Omental fat pad (tissue), 4 donors: ENCODE results near the gene KDELR1. TPM values are rescaled to one million over a fixed set of nuclear protein-coding genes. Genes with fewer than 3 reads are reported as not detected.

ENCODE experiments used
- ATAC-seq: fragments of 150-250 bp; one replicate; pipeline ENCODE4 v1.9.1; 2016; ENCODE audit warnings: mild to moderate bottlenecking, moderate library complexity; ENCODE audit not compliant: low FRiP score
- DNase-seq: peaks from one replicate; pipeline ENCODE4 v3.0.0-alpha.2; 2019; ENCODE audit warnings: low spot score
- total RNA-seq, 4 donors: library from RNA; depleted of rRNA; stranded (reverse); fragments of >200 nt; gene quantifications; one replicate each; pipeline ENCODE4 v1.1.0, GENCODE V29; 2016
- TF ChIP-seq, protein P1 (sequence below), 3 donors: fragments of 450-650 bp; IDR thresholded peaks; one replicate each; pipeline ENCODE4 v1.5.1; 2016 to 2017; ENCODE audit warnings: antibody characterized with exemption in 3 of 3, mild to moderate bottlenecking in 3 of 3, moderate library complexity in 2 of 3

Gene KDELR1
- total RNA-seq, 4 donors from 2014 or later: 72.2 to 102 (median 75.3) TPM

GRCh38 chr19:48338253-48338755 is 53.0 kb downstream of the KDELR1 start:
- no peak for DNase-seq
- ATAC-seq: no peak
- TF ChIP-seq, protein P1, sequence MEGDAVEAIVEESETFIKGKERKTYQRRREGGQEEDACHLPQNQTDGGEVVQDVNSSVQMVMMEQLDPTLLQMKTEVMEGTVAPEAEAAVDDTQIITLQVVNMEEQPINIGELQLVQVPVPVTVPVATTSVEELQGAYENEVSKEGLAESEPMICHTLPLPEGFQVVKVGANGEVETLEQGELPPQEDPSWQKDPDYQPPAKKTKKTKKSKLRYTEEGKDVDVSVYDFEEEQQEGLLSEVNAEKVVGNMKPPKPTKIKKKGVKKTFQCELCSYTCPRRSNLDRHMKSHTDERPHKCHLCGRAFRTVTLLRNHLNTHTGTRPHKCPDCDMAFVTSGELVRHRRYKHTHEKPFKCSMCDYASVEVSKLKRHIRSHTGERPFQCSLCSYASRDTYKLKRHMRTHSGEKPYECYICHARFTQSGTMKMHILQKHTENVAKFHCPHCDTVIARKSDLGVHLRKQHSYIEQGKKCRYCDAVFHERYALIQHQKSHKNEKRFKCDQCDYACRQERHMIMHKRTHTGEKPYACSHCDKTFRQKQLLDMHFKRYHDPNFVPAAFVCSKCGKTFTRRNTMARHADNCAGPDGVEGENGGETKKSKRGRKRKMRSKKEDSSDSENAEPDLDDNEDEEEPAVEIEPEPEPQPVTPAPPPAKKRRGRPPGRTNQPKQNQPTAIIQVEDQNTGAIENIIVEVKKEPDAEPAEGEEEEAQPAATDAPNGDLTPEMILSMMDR (IDR thresholded peaks at IDR 0.05): no peak

GRCh38 chr19:48333467-48334384 is 57.6 kb downstream of the KDELR1 start:
- DNase-seq (peak; percentile 71), ATAC-seq (peak; percentile 91)
- TF ChIP-seq, protein P1 (IDR thresholded peaks at IDR 0.05): peak in 2 of 3 donors; percentile 39 to 62

DNA sequence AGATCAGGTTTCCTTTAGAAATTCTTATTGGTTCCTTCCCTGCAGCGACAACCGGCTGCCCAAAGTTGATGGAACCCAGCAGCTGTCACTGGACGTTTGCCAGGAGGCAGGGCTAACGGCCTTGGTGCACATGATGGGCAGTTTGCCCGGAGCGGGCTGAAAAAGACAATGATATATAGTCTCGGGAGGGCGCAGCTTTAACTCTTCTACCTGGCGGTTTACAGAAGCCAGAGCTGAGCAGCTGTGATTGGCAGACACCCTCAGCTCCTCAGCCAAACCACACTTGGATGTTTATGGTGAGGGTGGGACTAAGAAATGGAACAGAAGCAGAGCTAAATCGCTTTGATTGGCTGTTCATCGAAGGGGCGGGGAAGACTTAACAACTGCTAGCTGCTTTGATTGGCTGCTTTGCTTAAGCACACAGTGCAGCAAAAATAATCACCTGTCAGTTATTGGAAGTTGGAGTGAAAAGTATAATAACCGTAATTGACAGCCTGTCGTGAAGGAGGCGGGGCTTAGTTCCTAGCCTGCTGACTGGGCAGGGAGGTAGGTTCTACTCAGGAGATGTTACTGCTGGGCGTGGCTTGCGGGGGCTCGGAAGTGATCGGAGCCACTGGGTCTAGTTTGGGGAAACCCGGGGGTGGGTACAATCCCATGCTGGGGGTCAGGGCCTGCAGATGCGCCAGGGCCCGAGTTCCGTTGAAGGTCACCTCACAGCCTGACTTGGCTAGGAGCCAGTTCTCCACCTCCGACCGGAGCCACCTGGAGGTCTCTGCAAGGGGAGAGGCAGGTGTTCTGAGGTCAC is 58.5 kb downstream of the KDELR1 start:
- TF ChIP-seq, protein P1 (IDR thresholded peaks at IDR 0.05): no peak
- ATAC-seq (peak; percentile 79), DNase-seq (peak; percentile 83)

Other genes with a start within 250 kb of the KDELR1 start
- 10 to 100 TPM in 1 of 4 donors, 1 to 10 TPM in 3; 6.1 to 10.9 (median 7.3) TPM for gene LIG1, start 221.2 kb downstream of the KDELR1 start, total RNA-seq
- 1 to 10 TPM; 1.5 to 3.3 (median 2.0) TPM for gene ZSWIM9, start 220.9 kb downstream of the KDELR1 start, total RNA-seq
- gene CARD8, start 135.6 kb downstream of the KDELR1 start, total RNA-seq: 100 to 1,000 TPM in 1 of 4 donors, 10 to 100 TPM in 3; 28.3 to 144 (median 46.6) TPM
- under 1 TPM in 1 of 4 donors, not detected in 3; 0.47 TPM for gene ZNF114, start 121.5 kb downstream of the KDELR1 start, total RNA-seq
- 100 to 1,000 TPM in 1 of 4 donors, 10 to 100 TPM in 3; 48.6 to 173 (median 58.9) TPM for gene EMP3, start 66.0 kb downstream of the KDELR1 start, total RNA-seq
- 10 to 100 TPM in 1 of 4 donors, 1 to 10 TPM in 3; 2.0 to 11.5 (median 5.1) TPM for gene TMEM143, start 27.6 kb downstream of the KDELR1 start, total RNA-seq
- not detected for gene SYNGR4, start 27.2 kb downstream of the KDELR1 start, total RNA-seq
- under 1 TPM; 0.12 to 0.63 (median 0.33) TPM for gene GRIN2D, start 2.1 kb upstream of the KDELR1 start, total RNA-seq
- 10 to 100 TPM; 19.5 to 90.5 (median 31.5) TPM for gene GRWD1, start 54.4 kb upstream of the KDELR1 start, total RNA-seq
- 1 to 10 TPM in 2 of 4 donors, under 1 TPM in 2; 0.56 to 2.2 (median 1.1) TPM for gene KCNJ14, start 64.0 kb upstream of the KDELR1 start, total RNA-seq
- 10 to 100 TPM; 19.2 to 49.7 (median 26.8) TPM for gene CYTH2, start 77.8 kb upstream of the KDELR1 start, total RNA-seq
- under 1 TPM; 0.12 to 0.47 (median 0.39) TPM for gene LMTK3, start 120.3 kb upstream of the KDELR1 start, total RNA-seq
- not detected for gene SULT2B1, start 160.6 kb upstream of the KDELR1 start, total RNA-seq
- gene SPACA4, start 215.2 kb upstream of the KDELR1 start, total RNA-seq: not detected
- gene FAM83E, start 223.5 kb upstream of the KDELR1 start, total RNA-seq: 1 to 10 TPM in 1 of 4 donors, under 1 TPM in 1, not detected in 2; 0.47 to 1.3 TPM
- gene RPL18, start 227.6 kb upstream of the KDELR1 start, total RNA-seq: 1,000 to 10,000 TPM; 1,539 to 2,303 (median 1,904) TPM
- 10 to 100 TPM in 2 of 4 donors, 1 to 10 TPM in 2; 6.0 to 16.2 (median 9.5) TPM for gene SPHK2, start 228.0 kb upstream of the KDELR1 start, total RNA-seq
- gene DBP, start 245.8 kb upstream of the KDELR1 start, total RNA-seq: 10 to 100 TPM in 1 of 4 donors, 1 to 10 TPM in 3; 2.6 to 12.6 (median 5.2) TPM